Measurements from ENCODE around the gene HSPBAP1.

DNA sequence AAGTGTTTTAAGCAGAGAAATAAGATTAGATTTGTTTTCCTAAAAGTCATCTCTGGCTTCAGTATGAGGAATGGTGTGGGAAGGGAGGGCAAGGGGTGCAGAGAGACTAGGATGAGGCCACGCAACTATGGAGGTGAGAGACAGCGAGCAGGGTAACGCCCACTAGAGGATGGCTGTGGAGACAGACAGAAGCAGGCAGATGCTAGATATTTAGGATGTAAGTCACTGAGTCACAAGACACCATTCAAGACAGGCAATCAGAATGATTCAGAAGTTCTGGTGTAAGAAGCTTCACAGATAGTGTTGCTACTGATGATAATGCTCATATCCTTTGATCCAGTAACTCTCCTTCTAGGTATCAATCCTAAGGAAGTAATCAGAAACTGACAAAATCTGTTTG, 19.1 kb downstream of the HSPBAP1 start:
- no peak for TF ChIP-seq GATA2 (IDR thresholded peaks at IDR 0.05; ENCODE audit: low read depth, low read length)
- no peak for TF ChIP-seq GATA3 (IDR thresholded peaks at IDR 0.05; ENCODE audit: low read depth, low read length)
